ENCODE data around the gene ARID1B. TPM values are rescaled to one million over a fixed set of nuclear protein-coding genes. Genes with fewer than 3 reads are reported as not detected.

Gene ARID1B
- total RNA-seq, 1 experiment from 2014 or later = 91.7 TPM

DNA sequence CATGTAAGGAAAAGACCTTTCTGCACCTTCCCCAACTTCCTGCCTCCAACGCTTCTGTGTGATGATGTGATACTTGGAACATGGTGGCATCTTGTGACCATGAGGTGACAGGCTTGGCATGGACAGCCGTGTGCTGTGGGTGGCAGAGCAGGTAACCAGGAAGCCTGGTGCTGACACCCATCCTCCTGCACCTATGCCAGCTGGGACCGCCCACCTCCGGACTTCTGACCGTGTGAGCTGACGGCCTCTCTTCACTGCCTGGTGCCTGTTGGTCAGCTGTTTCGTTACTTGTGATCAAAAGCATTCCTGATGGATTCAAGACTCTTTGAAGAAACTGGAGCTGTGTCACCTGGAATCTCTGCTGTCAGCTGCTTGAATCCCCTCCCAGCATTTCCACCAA is 475.8 kb downstream of the ARID1B start:
- intact Hi-C loops (cut with micrococcal nuclease; ENCODE audit: unreplicated experiment) (no loop called here), in situ Hi-C loops (cut with HindIII; ENCODE audit: low pct_unique_long_range_greater_than_20kb, low sequenced_read_pairs) (no loop called here)
- Histone ChIP-seq H3K9me3 (ENCODE audit: control insufficient read depth, insufficient read depth, low read depth, low read length) (no peaks in the 10 kb centered on the region), H3K27me3 (ENCODE audit: control insufficient read depth, insufficient read depth, low read length) (peaks cover 7% of the 10 kb centered on the region), H3K36me3 (ENCODE audit: control insufficient read depth, insufficient read depth, low read length) (no peaks in the 10 kb centered on the region), H3K27ac (ENCODE audit: low read length) (no peak overlapping the region), H3K4me3 (ENCODE audit: low read depth in 2 of 2, low read length in 2 of 2) (no peak overlapping the region), H3K4me1 (ENCODE audit: control insufficient read depth, insufficient read depth, low read length) (no peaks in the 10 kb centered on the region)
- ATAC-seq = no peak
- DNase-seq (ENCODE audit: low read depth, low spot score) = no peak
- CTCF ChIA-PET = no interaction called here
- TF ChIP-seq POLR2AphosphoS5 (IDR thresholded peaks at IDR 0.05; ENCODE audit: low read depth, low read length) = no peak
- no peak for TF ChIP-seq TCF7L2 (IDR thresholded peaks at IDR 0.05; ENCODE audit: low read depth, low read length)
- TF ChIP-seq CTCF (IDR thresholded peaks at IDR 0.05) = no peak
- TF ChIP-seq REST (IDR thresholded peaks at IDR 0.05; ENCODE audit: insufficient read depth in 1 of 2, low read depth in 2 of 2, low read length in 1 of 2) = no peak
- no peak for TF ChIP-seq SIN3A (IDR thresholded peaks at IDR 0.05; ENCODE audit: borderline replicate concordance, insufficient read depth, low read depth, low read length)
- POLR2A ChIA-PET = no interaction called here
- BruUV-seq (replicated peaks) = no TSS peak

- Histone ChIP-seq H3K27me3 (ENCODE audit: control insufficient read depth, insufficient read depth, low read length) (peaks cover 8% of the 10 kb centered on the region), H3K9me3 (ENCODE audit: control insufficient read depth, insufficient read depth, low read depth, low read length) (no peaks in the 10 kb centered on the region), H3K4me3 (ENCODE audit: low read depth in 2 of 2, low read length in 2 of 2) (no peak overlapping the region), H3K27ac (ENCODE audit: low read length) (no peak overlapping the region), H3K36me3 (ENCODE audit: control insufficient read depth, insufficient read depth, low read length) (no peaks in the 10 kb centered on the region), H3K4me1 (ENCODE audit: control insufficient read depth, insufficient read depth, low read length) (no peaks in the 10 kb centered on the region)
- no peak for DNase-seq (ENCODE audit: low read depth, low spot score)
- no TSS peak for BruUV-seq (replicated peaks)
- ATAC-seq = no peak
- TF ChIP-seq SIN3A (IDR thresholded peaks at IDR 0.05; ENCODE audit: borderline replicate concordance, insufficient read depth, low read depth, low read length) = no peak
- no peak for TF ChIP-seq POLR2AphosphoS5 (IDR thresholded peaks at IDR 0.05; ENCODE audit: low read depth, low read length)
- no peak for TF ChIP-seq TCF7L2 (IDR thresholded peaks at IDR 0.05; ENCODE audit: low read depth, low read length)
- TF ChIP-seq REST (IDR thresholded peaks at IDR 0.05; ENCODE audit: insufficient read depth in 1 of 2, low read depth in 2 of 2, low read length in 1 of 2) = no peak
- TF ChIP-seq CTCF (IDR thresholded peaks at IDR 0.05) = no peak
- intact Hi-C loops (cut with micrococcal nuclease; ENCODE audit: unreplicated experiment) = no loop called here
- ChIA-PET CTCF (no interaction called here), POLR2A (interaction anchor here (0.5 kb wide), 1 partner anchor 471 kb away, joined by 7 read pairs; no protein-coding TSS in a partner anchor)
- in situ Hi-C loops (cut with HindIII; ENCODE audit: low pct_unique_long_range_greater_than_20kb, low sequenced_read_pairs) = no loop called here
Observed at GRCh38 chr6:157253699-157254098, 476.5 kb downstream of the ARID1B start.
